ENCODE data around the gene BANF1. TPM values are rescaled to one million over a fixed set of nuclear protein-coding genes. Genes with fewer than 3 reads are reported as not detected.

Gene BANF1
- total RNA-seq, 4 donors from 2014 or later = 32.1 to 54.2 (median 42.6) TPM

- no peak for TF ChIP-seq POLR2AphosphoS5 (IDR thresholded peaks at IDR 0.05)
- TF ChIP-seq CTCF (IDR thresholded peaks at IDR 0.05) = no peak
- no peak for TF ChIP-seq POLR2A (IDR thresholded peaks at IDR 0.05)
- no peak for TF ChIP-seq EP300 (IDR thresholded peaks at IDR 0.05)
- H3K36me3 ChIP-seq = no peaks in the 10 kb centered on the region
- H3K4me3 ChIP-seq = no peak overlapping the region
- peaks cover 13% of the 10 kb centered on the region for H3K4me1 ChIP-seq
- no peak overlapping the region for H3K27ac ChIP-seq
- H3K9me3 ChIP-seq = no peaks in the 10 kb centered on the region
- peaks cover 20% of the 10 kb centered on the region for H3K27me3 ChIP-seq
- DNase-seq (ENCODE audit: low spot score in 2 of 2) = no peak
- 95% methylated on average over 3 of the region's 3 CpGs for WGBS
These were observed 44.6 kb downstream of the BANF1 start for GRCh38 chr11:66046901-66047300.

- no peaks in the 10 kb centered on the region for H3K9me3 ChIP-seq
- no peak for TF ChIP-seq CTCF (IDR thresholded peaks at IDR 0.05)
- no peak for TF ChIP-seq POLR2A (IDR thresholded peaks at IDR 0.05)
- no peak for TF ChIP-seq EP300 (IDR thresholded peaks at IDR 0.05)
- no peak for TF ChIP-seq POLR2AphosphoS5 (IDR thresholded peaks at IDR 0.05)
- no peak overlapping the region for H3K27ac ChIP-seq
- DNase-seq (ENCODE audit: low spot score in 2 of 2) = no peak
- no peaks in the 10 kb centered on the region for H3K36me3 ChIP-seq
- WGBS = 79% methylated on average over 11 of the region's 11 CpGs
- peaks cover 20% of the 10 kb centered on the region for H3K27me3 ChIP-seq
- H3K4me1 ChIP-seq = peaks cover 15% of the 10 kb centered on the region
- H3K4me3 ChIP-seq = no peak overlapping the region
These were observed 45.5 kb downstream of the BANF1 start for GRCh38 chr11:66047541-66048365.

- H3K27ac ChIP-seq = no peak within 1 kb of the TSS
- H3K4me1 ChIP-seq = peaks cover 25% of the 10 kb centered on the region
- no peak for TF ChIP-seq POLR2A (IDR thresholded peaks at IDR 0.05)
- no peak for TF ChIP-seq EP300 (IDR thresholded peaks at IDR 0.05)
- no peak for TF ChIP-seq CTCF (IDR thresholded peaks at IDR 0.05)
- H3K4me3 ChIP-seq = no peak within 1 kb of the TSS
- H3K36me3 ChIP-seq = no peaks in the 10 kb centered on the region
- no peak for DNase-seq (ENCODE audit: low spot score in 2 of 2)
- peaks cover 20% of the 10 kb centered on the region for H3K27me3 ChIP-seq
- WGBS = 21% methylated on average over 22 of the region's 39 CpGs
- no peaks in the 10 kb centered on the region for H3K9me3 ChIP-seq
These were observed 46.4 kb downstream of the BANF1 start, which contains the start of gene GAL3ST3 for GRCh38 chr11:66048547-66049323. TSS of gene GAL3ST3 (minus strand) at chr11:66049161. CDS start at chr11:66045415, 3,746 bp downstream.

- Histone ChIP-seq H3K4me1 (peaks cover 24% of the 10 kb centered on the region), H3K36me3 (peaks cover 20% of the 10 kb centered on the region), H3K27me3 (peaks cover 20% of the 10 kb centered on the region), H3K9me3 (no peaks in the 10 kb centered on the region), H3K4me3 (no peak overlapping the region), H3K27ac (no peak overlapping the region)
- TF ChIP-seq CTCF (IDR thresholded peaks at IDR 0.05) (no peak), POLR2AphosphoS5 (IDR thresholded peaks at IDR 0.05) (no peak), POLR2A (IDR thresholded peaks at IDR 0.05) (no peak), EP300 (IDR thresholded peaks at IDR 0.05) (no peak)
- DNase-seq (ENCODE audit: low spot score in 2 of 2) = no peak
- 83% methylated on average over 5 of the region's 5 CpGs for WGBS
These were observed 48.4 kb downstream of the BANF1 start for GRCh38 chr11:66050581-66051231.

Measured in suprapubic skin (tissue), 4 donors.